SK-N-SH (cell line): ENCODE measurements around the gene CALCR. TPM values are rescaled to one million over a fixed set of nuclear protein-coding genes. Genes with fewer than 3 reads are reported as not detected.

Experiments used
- CTCF ChIA-PET: fragments of 300-600, 350-600 bp; formaldehyde crosslinking; extraction: SDS; loops from one replicate; lab custom pipeline; 2021; lab: Yijun Ruan, JAX
- POLR2A ChIA-PET: fragments of 350-600 bp; sonication (Branson Sonifier 250); formaldehyde crosslinking; extraction: SDS; loops from one replicate; lab custom pipeline; 2020; ENCODE audit warnings: antibody characterized with exemption, inconsistent platforms; lab: Yijun Ruan, JAX
- DNase-seq: peaks from one replicate; pipeline ENCODE4 v3.0.0; 2012
- H2AFZ ChIP-seq: fragments of 200-600 bp; sonication (generic); 2 replicates; pipeline ENCODE4 v1.8.1; 2016; ENCODE audit warnings: antibody characterized with exemption, mild to moderate bottlenecking, low read depth
- H3F3A ChIP-seq: fragments of 200-600 bp; sonication (generic); replicated peaks from 2 replicates; pipeline ENCODE3; 2016; ENCODE audit warnings: antibody characterized with exemption, mild to moderate bottlenecking; ENCODE audit not compliant: insufficient read depth
- H3K27ac ChIP-seq, 2 experiments: fragments of 200-500 bp in 1 of 2; fragments of 200-600 bp in 1 of 2; sonication (Bioruptor generic) in 1 of 2; sonication (generic), shearing (Covaris generic) in 1 of 2; 2 replicates each; pipeline versions ENCODE4 v1.5.1 to v1.6.1; 2014 to 2016; ENCODE audit warnings: low read depth in 2 of 2, inconsistent platforms in 1 of 2, low read length in 1 of 2, mild to moderate bottlenecking in 1 of 2, mixed read lengths in 1 of 2
- H3K27me3 ChIP-seq: fragments of 200-600 bp; sonication (generic), shearing (Covaris generic); 2 replicates; pipeline ENCODE4 v1.6.1; 2016; ENCODE audit warnings: mixed run types; ENCODE audit not compliant: insufficient read depth
- H3K36me3 ChIP-seq, 2 experiments: fragments of 200-500 bp in 1 of 2; fragments of 200-600 bp in 1 of 2; sonication (Bioruptor generic) in 1 of 2; sonication (generic) in 1 of 2; replicated peaks in 1 of 2; 2 replicates each; pipeline versions ENCODE3 to v1.5.1; 2014 to 2016; ENCODE audit warnings: low read length in 1 of 2, mild to moderate bottlenecking in 1 of 2; ENCODE audit not compliant: insufficient read depth in 2 of 2, control insufficient read depth in 1 of 2
- H3K4me1 ChIP-seq, 2 experiments: fragments of 200-500 bp in 1 of 2; fragments of 200-600 bp in 1 of 2; sonication (Bioruptor generic) in 1 of 2; sonication (generic), shearing (Covaris generic) in 1 of 2; 2 replicates each; pipeline versions ENCODE4 v1.5.1 to v1.6.1; 2014 to 2016; ENCODE audit warnings: low read depth in 1 of 2, low read length in 1 of 2, mixed run types in 1 of 2; ENCODE audit not compliant: insufficient read depth in 2 of 2, control insufficient read depth in 1 of 2
- H3K4me2 ChIP-seq: fragments of 200-600 bp; sonication (generic), shearing (Covaris generic); 2 replicates; pipeline ENCODE4 v1.6.1; 2017; ENCODE audit warnings: mixed run types
- H3K4me3 ChIP-seq, 2 experiments: fragments of 200-500 bp in 1 of 2; fragments of 200-600 bp in 1 of 2; sonication (Bioruptor generic) in 1 of 2; sonication (generic), shearing (Covaris generic) in 1 of 2; 2 replicates each; pipeline versions ENCODE4 v1.5.1 to v1.8.1; 2014 to 2016; ENCODE audit warnings: low read depth in 2 of 2, inconsistent platforms in 1 of 2, low read length in 1 of 2, mild to moderate bottlenecking in 1 of 2, mixed read lengths in 1 of 2, moderate library complexity in 1 of 2
- H3K79me2 ChIP-seq: fragments of 200-600 bp; sonication (generic); 2 replicates; pipeline ENCODE4 v1.8.1; 2017; ENCODE audit warnings: mild to moderate bottlenecking; ENCODE audit not compliant: insufficient read depth
- H3K9ac ChIP-seq: fragments of 200-600 bp; sonication (generic); 2 replicates; pipeline ENCODE4 v1.6.1; 2017; ENCODE audit warnings: mixed run types
- H3K9me2 ChIP-seq: fragments of 200-600 bp; sonication (generic); 2 replicates; pipeline ENCODE4 v1.6.1; 2017; ENCODE audit warnings: mixed run types
- H3K9me3 ChIP-seq: fragments of 200-600 bp; sonication (generic); 2 replicates; pipeline ENCODE4 v1.6.1; 2017; ENCODE audit warnings: mixed run types, mild to moderate bottlenecking, moderate library complexity
- H4K20me1 ChIP-seq: fragments of 200-600 bp; sonication (generic); 2 replicates; pipeline ENCODE4 v1.6.1; 2017; ENCODE audit warnings: mild to moderate bottlenecking, mixed run types; ENCODE audit not compliant: insufficient read depth
- EZH2phosphoT487 ChIP-seq: fragments of 200-600 bp; sonication (generic); IDR thresholded peaks from 2 replicates; pipeline ENCODE4 v1.6.1; 2017; ENCODE audit warnings: low read depth, mixed run types, mild to moderate bottlenecking, antibody characterized with exemption, moderate library complexity, borderline replicate concordance
- FOSL2 ChIP-seq: IDR thresholded peaks from 2 replicates; pipeline ENCODE4 v1.4.0; 2012; ENCODE audit warnings: low read depth, mild to moderate bottlenecking, moderate library complexity, borderline replicate concordance
- FOXJ3 ChIP-seq: sonication (generic); formaldehyde crosslinking; IDR thresholded peaks from 2 replicates; pipeline ENCODE4 v1.5.1; 2020; ENCODE audit warnings: mild to moderate bottlenecking, missing genetic modification reagents
- FOXM1 ChIP-seq: IDR thresholded peaks from 2 replicates; pipeline ENCODE4 v1.4.0; 2012; ENCODE audit warnings: low read depth, mild to moderate bottlenecking
- GABPA ChIP-seq: IDR thresholded peaks from 2 replicates; pipeline ENCODE4 v1.4.0; 2012; ENCODE audit warnings: low read depth, mild to moderate bottlenecking
- MEF2A ChIP-seq: IDR thresholded peaks from 2 replicates; pipeline ENCODE4 v1.4.0; 2012; ENCODE audit warnings: low read depth, borderline replicate concordance
- POLR2AphosphoS5 ChIP-seq: IDR thresholded peaks from 2 replicates; pipeline ENCODE4 v1.6.1; 2012; ENCODE audit warnings: low read depth, low read length
- RCOR1 ChIP-seq: fragments of 150-350 bp; IDR thresholded peaks from 2 replicates; pipeline ENCODE4 v1.6.1; 2017; ENCODE audit warnings: antibody characterized with exemption, low read length
- RXRA ChIP-seq: IDR thresholded peaks from 2 replicates; pipeline ENCODE4 v1.4.0; 2012; ENCODE audit warnings: low read depth, mild to moderate bottlenecking, borderline replicate concordance
- SMC3 ChIP-seq: IDR thresholded peaks from 2 replicates; pipeline ENCODE4 v1.6.1; 2012; ENCODE audit warnings: low read depth, low read length, improper control_type of control experiment
- TAF1 ChIP-seq: IDR thresholded peaks from 2 replicates; pipeline ENCODE4 v1.6.1; 2012; ENCODE audit warnings: low read depth, mild to moderate bottlenecking, low read length, moderate library complexity, borderline replicate concordance
- USF1 ChIP-seq: IDR thresholded peaks from 2 replicates; pipeline ENCODE4 v1.4.0; 2012; ENCODE audit warnings: low read depth, borderline replicate concordance
- USF2 ChIP-seq: fragments of 150-350 bp; IDR thresholded peaks from 2 replicates; pipeline ENCODE4 v1.6.1; 2017; ENCODE audit warnings: antibody characterized with exemption, low read length, low read depth, borderline replicate concordance
- YY1 ChIP-seq: IDR thresholded peaks from 2 replicates; pipeline ENCODE4 v1.4.0; 2012; ENCODE audit warnings: low read depth, mild to moderate bottlenecking
- ZBTB33 ChIP-seq: IDR thresholded peaks from 2 replicates; pipeline ENCODE4 v1.4.0; 2012; ENCODE audit warnings: low read depth, borderline replicate concordance
- WGBS: methylation state at CpG from one replicate; pipeline ENCODE4 v1.1.6; 2017; ENCODE audit warnings: low lambda C conversion rate; 5-methylcytosine and 5-hydroxymethylcytosine counted together
- polyA plus RNA-seq, 3 experiments: library from polyadenylated mRNA; depleted of rRNA; stranded (reverse); fragments of >200 nt; gene quantifications; 2 replicates each; pipeline ENCODE4 v1.2.3, GENCODE V29; 2012

Gene CALCR
- polyA plus RNA-seq, 1 of the 3 experiments (the other 2 are of a cell fraction): 0.12 TPM

GRCh38 chr7:93562106-93562505, 12.4 kb downstream of the CALCR start:
- H2AFZ ChIP-seq: no peak overlapping the region
- no peak overlapping the region for H3K4me2 ChIP-seq
- H3F3A ChIP-seq: no peaks in the 10 kb centered on the region
- peaks cover 8% of the 10 kb centered on the region; the same call in 1 of the 2 replicates for H3K27me3 ChIP-seq
- no peaks in the 10 kb centered on the region for H3K9me2 ChIP-seq
- no peak for DNase-seq
- no peak overlapping the region for H3K27ac ChIP-seq
- no peaks in the 10 kb centered on the region for H3K79me2 ChIP-seq
- TF ChIP-seq USF2: no peak
- TF ChIP-seq SMC3: no peak
- no peak for TF ChIP-seq FOXJ3 (CRISPR knock-in tag)
- TF ChIP-seq MEF2A: no peak
- no peak for TF ChIP-seq RCOR1
- TF ChIP-seq FOSL2: no peak
- TF ChIP-seq EZH2phosphoT487: no peak
- no peak for TF ChIP-seq RXRA
- no peak for TF ChIP-seq USF1
- no peak for TF ChIP-seq TAF1
- no peak for TF ChIP-seq ZBTB33
- TF ChIP-seq YY1: no peak
- no peak for TF ChIP-seq POLR2AphosphoS5
- TF ChIP-seq GABPA: no peak
- TF ChIP-seq FOXM1: no peak
- TF ChIP-seq, all 33 proteins: peak for 0
- Histone ChIP-seq H3K36me3 (no peaks in the 10 kb centered on the region), H3K9me3 (no peaks in the 10 kb centered on the region), H4K20me1 (no peaks in the 10 kb centered on the region), H3K4me3 (no peak overlapping the region), H3K4me1 (no peaks in the 10 kb centered on the region; a peak in 1 of 4 replicates), H3K9ac (no peak overlapping the region)
- 32% methylated on average over 2 of the region's 2 CpGs for WGBS
- ChIA-PET CTCF (interaction anchor here (0.6 to 3.5 kb wide), 8 partner anchors 11 to 1633 kb away, joined by 3 to 25 read pairs (median 4); no protein-coding TSS in a partner anchor), POLR2A (no interaction called here)
